DOHH2 (cell line): ENCODE data around the gene IP6K1.

Experiments used
- H3F3A ChIP-seq: fragments of 200-600 bp; sonication (generic), shearing (Covaris generic); 2 replicates; pipeline ENCODE4 v1.6.0; 2016; ENCODE audit warnings: antibody characterized with exemption, mild to moderate bottlenecking; ENCODE audit not compliant: control insufficient read depth, insufficient read depth
- H3K27ac ChIP-seq: fragments of 200-600 bp; sonication (generic); 2 replicates; pipeline ENCODE4 v1.5.1; 2014; ENCODE audit warnings: low read depth, mild to moderate bottlenecking, low read length, moderate library complexity
- H3K27me3 ChIP-seq: fragments of 200-600 bp; sonication (generic); 2 replicates; pipeline ENCODE4 v1.6.1; 2014; ENCODE audit warnings: mild to moderate bottlenecking, low read length, mixed read lengths; ENCODE audit not compliant: control insufficient read depth
- H3K36me3 ChIP-seq: fragments of 200-600 bp; sonication (generic); 2 replicates; pipeline ENCODE4 v1.6.1; 2014; ENCODE audit warnings: mild to moderate bottlenecking, low read length, moderate library complexity, mixed read lengths; ENCODE audit not compliant: control insufficient read depth
- H3K4me1 ChIP-seq: fragments of 200-600 bp; sonication (generic); 2 replicates; pipeline ENCODE4 v1.6.1; 2014; ENCODE audit warnings: mild to moderate bottlenecking, low read length, mixed read lengths; ENCODE audit not compliant: control insufficient read depth
- H3K4me2 ChIP-seq: fragments of 200-600 bp; sonication (generic); 2 replicates; pipeline ENCODE4 v1.6.0; 2014; ENCODE audit warnings: mild to moderate bottlenecking, low read length, moderate library complexity
- H3K4me3 ChIP-seq: fragments of 200-600 bp; sonication (generic); 2 replicates; pipeline ENCODE4 v1.5.1; 2014; ENCODE audit warnings: mild to moderate bottlenecking, low read length, mixed read lengths
- H3K79me2 ChIP-seq: fragments of 200-600 bp; sonication (generic); 2 replicates; pipeline ENCODE4 v1.6.1; 2014; ENCODE audit warnings: mild to moderate bottlenecking, low read length, mixed read lengths; ENCODE audit not compliant: control insufficient read depth
- H3K9me2 ChIP-seq: fragments of 200-600 bp; sonication (generic); replicated peaks from 2 replicates; pipeline ENCODE4 v1.6.1; 2014; ENCODE audit warnings: mild to moderate bottlenecking, low read length, mixed read lengths; ENCODE audit not compliant: control insufficient read depth
- H3K9me3 ChIP-seq: fragments of 200-600 bp; sonication (generic); 2 replicates; pipeline ENCODE4 v1.6.1; 2014; ENCODE audit warnings: antibody characterized with exemption, low read length, mixed read lengths; ENCODE audit not compliant: control insufficient read depth, insufficient read depth
- H4K20me1 ChIP-seq: fragments of 200-600 bp; sonication (generic); 2 replicates; pipeline ENCODE4 v1.6.0; 2014; ENCODE audit warnings: low read depth, mild to moderate bottlenecking, antibody characterized with exemption, low read length, moderate library complexity; ENCODE audit not compliant: control insufficient read depth, insufficient read depth
- EZH2phosphoT487 ChIP-seq: fragments of 200-600 bp; sonication (generic); IDR thresholded peaks from 2 replicates; pipeline ENCODE4 v1.6.1; 2017; ENCODE audit warnings: borderline replicate concordance, mild to moderate bottlenecking, antibody characterized with exemption, low read length, moderate library complexity, mixed read lengths
- TF ChIP-seq, protein P1 (sequence below): fragments of 200-600 bp; sonication (generic); IDR thresholded peaks from one replicate; pipeline ENCODE4 v1.5.1; 2014; ENCODE audit warnings: antibody characterized with exemption, mild to moderate bottlenecking, low read depth, low read length; ENCODE audit not compliant: poor library complexity, severe bottlenecking

IP6K1 gene

DNA sequence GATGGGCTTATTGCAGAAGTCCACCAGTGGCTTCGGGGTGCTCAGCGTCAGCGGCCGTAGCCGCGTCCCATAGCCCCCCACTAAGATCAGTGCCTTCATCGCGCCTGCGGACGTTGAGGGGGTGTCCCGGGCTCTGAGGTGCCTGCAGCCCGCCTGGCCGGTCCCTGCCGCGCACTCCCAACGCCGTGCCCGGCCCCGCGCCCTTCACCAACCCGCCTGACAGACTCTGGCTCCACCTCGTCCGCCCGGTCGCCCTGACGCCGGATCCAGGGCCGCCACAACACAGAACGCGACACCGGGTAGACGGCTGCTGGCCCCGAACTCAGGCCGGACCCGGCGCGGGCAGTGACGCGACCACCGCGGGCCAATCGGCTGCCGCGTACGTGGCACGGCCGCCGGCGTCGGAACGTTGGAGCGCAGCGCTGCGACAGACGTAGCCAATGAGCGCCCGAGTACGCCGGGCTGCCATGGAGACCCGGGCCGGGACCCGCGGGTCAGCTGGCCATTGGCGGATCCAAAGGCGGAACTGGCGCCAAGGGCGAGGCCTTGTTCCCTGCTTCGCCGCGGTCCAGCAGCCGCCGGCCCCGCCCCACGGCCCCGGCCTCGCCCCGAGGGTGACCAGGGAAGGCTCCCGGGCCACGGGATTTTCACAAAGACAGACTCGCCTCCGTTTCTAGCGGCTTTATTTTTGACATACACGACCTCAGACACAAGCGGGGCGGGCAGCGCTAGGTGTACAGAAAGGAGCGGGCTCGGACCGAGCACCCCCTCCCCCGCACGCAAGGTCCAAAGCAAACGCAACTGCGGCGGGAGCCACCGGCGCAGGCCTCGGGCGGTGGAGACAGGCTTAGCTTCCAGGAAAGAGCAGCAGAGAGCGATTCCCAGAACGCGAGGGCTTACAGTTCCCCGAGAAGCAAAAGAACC lies 62.5 kb downstream of the IP6K1 start, which contains the start of gene GMPPB:
Gene GMPPB, minus strand, starts transcription at position 324 of the 924 bp plus-strand sequence. Its CDS starts 225 bp downstream, at position 99.
- TF ChIP-seq, protein P1, sequence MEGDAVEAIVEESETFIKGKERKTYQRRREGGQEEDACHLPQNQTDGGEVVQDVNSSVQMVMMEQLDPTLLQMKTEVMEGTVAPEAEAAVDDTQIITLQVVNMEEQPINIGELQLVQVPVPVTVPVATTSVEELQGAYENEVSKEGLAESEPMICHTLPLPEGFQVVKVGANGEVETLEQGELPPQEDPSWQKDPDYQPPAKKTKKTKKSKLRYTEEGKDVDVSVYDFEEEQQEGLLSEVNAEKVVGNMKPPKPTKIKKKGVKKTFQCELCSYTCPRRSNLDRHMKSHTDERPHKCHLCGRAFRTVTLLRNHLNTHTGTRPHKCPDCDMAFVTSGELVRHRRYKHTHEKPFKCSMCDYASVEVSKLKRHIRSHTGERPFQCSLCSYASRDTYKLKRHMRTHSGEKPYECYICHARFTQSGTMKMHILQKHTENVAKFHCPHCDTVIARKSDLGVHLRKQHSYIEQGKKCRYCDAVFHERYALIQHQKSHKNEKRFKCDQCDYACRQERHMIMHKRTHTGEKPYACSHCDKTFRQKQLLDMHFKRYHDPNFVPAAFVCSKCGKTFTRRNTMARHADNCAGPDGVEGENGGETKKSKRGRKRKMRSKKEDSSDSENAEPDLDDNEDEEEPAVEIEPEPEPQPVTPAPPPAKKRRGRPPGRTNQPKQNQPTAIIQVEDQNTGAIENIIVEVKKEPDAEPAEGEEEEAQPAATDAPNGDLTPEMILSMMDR: no peak
- no peak for TF ChIP-seq EZH2phosphoT487
- Histone ChIP-seq H3K36me3 (peaks cover 69% of the 10 kb centered on the region), H3K79me2 (peaks cover 31% of the 10 kb centered on the region), H3K4me1 (peaks cover 58% of the 10 kb centered on the region), H3F3A (peaks cover 7% of the 10 kb centered on the region), H3K27ac (peak within 1 kb of the TSS; percentile 81), H3K4me3 (peak within 1 kb of the TSS; percentile 90), H3K9me2 (no peaks in the 10 kb centered on the region), H3K4me2 (peak within 1 kb of the TSS; percentile 98), H3K9me3 (no peaks in the 10 kb centered on the region), H4K20me1 (no peaks in the 10 kb centered on the region), H3K27me3 (no peaks in the 10 kb centered on the region)

DNA sequence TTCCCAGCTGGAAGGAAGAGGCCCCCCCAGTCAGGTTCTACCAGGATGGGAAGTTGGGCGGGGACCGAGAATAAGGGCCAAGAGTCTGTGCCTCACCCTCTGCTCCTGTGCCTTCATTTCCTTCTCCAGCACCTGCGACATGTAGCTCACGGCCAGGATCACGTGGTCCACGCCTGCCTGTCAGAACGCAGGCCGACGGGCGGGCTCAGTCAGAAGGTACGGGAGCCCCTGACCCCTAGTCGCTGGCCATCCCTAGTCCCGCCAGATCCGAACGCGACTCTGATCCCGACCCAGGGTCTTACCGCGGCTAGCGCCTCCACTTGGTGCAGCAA lies 63.1 kb downstream of the IP6K1 start:
- Histone ChIP-seq H3K36me3 (peaks cover 72% of the 10 kb centered on the region), H3K4me3 (peak overlapping the region; percentile 90), H3F3A (peaks cover 7% of the 10 kb centered on the region), H3K4me2 (peak overlapping the region; percentile 59), H3K27ac (peak overlapping the region; percentile 67), H3K9me3 (no peaks in the 10 kb centered on the region), H4K20me1 (no peaks in the 10 kb centered on the region), H3K4me1 (peaks cover 63% of the 10 kb centered on the region), H3K27me3 (no peaks in the 10 kb centered on the region), H3K79me2 (peaks cover 31% of the 10 kb centered on the region), H3K9me2 (no peaks in the 10 kb centered on the region)
- no peak for TF ChIP-seq EZH2phosphoT487
- TF ChIP-seq, protein P1: no peak

DNA sequence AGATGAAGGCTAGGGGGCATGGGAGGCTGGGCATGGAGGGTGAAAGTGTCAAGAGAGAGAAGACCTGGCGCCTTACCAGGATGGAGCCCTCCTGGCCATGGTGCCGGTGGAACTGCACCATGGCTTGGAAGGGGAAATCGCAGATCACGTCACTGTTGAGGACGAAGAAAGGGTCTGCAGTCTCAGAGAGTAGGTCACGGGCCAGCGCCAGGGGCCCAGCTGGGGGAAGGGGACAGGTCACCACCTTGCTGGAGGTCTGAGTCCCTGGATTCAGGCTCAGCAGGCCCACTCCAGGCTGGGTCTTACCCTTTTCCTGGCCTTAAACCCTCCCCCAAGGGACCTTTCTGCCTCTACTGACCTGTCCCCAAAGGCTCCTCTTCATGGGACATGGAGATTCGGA lies 63.4 kb downstream of the IP6K1 start:
- H3K4me2 ChIP-seq: peak overlapping the region; percentile 59
- peak overlapping the region; percentile 67 for H3K27ac ChIP-seq
- no peaks in the 10 kb centered on the region for H3K9me2 ChIP-seq
- H3K4me1 ChIP-seq: peaks cover 61% of the 10 kb centered on the region
- no peaks in the 10 kb centered on the region for H4K20me1 ChIP-seq
- H3K4me3 ChIP-seq: peak overlapping the region; percentile 90
- no peak for TF ChIP-seq EZH2phosphoT487
- TF ChIP-seq, protein P1: no peak
- peaks cover 31% of the 10 kb centered on the region for H3K79me2 ChIP-seq
- H3F3A ChIP-seq: peaks cover 7% of the 10 kb centered on the region
- H3K9me3 ChIP-seq: no peaks in the 10 kb centered on the region
- H3K36me3 ChIP-seq: peaks cover 72% of the 10 kb centered on the region
- H3K27me3 ChIP-seq: no peaks in the 10 kb centered on the region
